Activated CD8-positive, alpha-beta memory T cell treated with anti-CD3 and anti-CD28 coated beads, Interleukin-2, amount 50 U/mL, for 1 hour (primary cell): ENCODE data around the gene FOXP4.

ENCODE experiments used
- DNase-seq: peaks from one replicate; pipeline ENCODE4 v3.0.0-alpha.2; 2020; ENCODE audit errors: extremely low read depth

Gene FOXP4

DNA sequence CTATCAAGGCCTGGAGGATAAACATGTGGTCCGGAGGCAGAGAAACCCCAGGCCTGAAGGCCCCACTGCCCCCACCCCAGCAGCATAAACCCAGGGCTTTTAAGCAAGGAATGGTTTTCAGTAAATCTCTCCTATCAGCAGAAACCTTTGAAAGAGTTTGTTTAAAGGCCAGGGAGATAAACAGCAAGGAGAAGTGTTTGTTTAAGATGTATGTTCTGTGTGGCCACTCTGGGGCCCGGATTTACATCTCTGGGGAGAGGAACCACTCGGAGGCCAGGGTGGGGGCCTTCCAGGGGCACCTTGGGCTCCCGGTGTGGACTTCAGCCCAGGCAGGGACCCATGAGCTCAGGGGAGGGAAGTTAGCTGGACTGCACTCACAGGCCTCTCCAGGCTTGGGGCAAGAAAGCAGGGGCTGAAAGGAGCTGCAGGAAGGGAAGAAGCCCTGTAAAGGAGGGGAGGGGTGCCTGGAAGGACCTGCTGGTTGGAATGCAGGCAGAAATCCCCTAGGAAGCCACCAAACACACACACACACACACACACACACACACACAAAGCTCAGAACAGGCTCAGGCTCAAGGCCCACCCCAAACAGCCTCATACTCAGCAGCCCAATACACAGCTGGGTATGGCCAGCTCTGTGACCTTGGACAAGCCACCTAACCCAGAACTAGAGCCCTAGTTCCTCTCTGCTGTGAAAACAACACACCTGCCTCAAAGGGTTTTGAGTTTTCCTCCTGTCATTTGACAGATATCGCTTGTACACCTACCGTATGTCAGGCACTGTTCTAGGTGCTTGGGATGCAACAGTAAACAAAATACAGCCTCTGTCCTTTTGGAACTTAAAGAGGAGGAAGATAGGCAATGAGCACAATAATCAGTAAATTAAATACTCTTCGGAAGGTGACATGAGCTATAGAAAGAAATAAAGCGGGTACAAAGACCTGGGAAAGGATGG lies 26.2 kb upstream of the FOXP4 start:
- DNase-seq = no peak

DNA sequence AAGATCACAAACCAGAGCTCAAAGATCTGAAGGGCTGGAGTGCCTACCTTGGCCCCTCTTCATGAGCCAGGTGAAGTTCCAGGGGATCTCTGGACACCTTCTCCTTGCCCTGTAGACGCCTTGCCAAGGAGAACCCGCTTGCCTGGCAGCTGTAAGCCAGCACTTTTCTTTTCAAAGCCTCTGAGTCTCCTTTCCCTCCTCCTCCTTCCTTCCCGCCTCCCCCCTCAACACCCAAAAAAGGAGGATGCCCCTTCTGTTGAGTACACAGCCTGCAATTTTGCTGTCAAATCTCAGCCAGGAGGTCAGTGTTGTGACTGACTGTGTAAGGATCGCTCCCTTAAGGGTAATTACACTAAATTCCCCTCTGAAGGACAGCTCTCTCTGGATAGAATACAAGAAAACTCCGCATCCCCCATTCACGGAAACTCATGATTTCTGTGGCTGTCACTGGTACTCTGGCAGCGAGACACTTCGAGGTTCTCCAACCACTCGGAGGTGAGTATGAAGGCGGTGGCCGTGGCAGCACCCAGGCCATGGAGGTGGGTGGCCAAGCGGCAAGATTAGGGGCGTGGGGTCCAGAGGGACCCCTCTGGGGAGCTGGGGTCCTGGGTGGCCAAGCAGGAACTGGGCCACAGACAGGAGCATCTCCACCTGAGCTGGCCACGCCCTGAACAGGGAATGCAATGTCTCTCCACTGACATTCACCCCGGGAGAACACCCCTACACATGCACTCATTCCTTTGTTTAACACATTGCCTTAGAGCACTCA lies 23.2 kb upstream of the FOXP4 start:
- no peak for DNase-seq

DNA sequence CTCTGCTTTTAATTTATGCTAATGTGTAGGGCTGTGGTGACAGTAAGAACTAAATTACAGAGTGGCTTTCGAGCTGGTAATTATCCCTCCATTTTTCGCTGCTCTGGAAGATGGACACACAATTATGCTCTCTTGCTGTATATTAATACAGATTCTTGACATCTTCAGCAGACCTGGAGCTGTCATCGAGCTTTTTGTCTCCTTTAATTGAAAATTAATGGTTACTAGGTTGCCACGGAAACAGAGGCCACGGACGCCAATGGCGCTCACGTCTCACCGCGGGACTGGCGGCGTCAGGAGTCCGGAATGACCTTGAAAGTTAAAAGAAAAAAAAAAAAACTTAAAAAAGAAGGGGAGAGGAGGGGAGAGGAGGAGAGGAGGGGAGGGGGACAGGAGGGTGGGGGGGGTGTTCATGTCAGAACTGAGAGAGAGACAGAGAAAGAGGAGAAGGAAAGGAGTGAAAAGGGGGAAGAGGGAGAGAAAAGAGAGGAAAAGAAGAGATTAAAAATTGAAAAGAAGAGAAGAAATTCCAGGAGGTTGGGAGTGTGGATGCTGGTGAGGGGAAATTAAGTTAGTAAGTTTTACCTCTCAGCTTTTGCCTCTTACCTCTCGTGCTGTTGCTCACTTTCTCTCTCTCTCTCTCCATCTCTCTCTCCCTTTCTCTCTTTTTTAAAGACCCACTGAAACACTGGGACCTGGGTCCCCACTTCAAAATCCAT lies 22.1 kb upstream of the FOXP4 start:
- DNase-seq = no peak

DNA sequence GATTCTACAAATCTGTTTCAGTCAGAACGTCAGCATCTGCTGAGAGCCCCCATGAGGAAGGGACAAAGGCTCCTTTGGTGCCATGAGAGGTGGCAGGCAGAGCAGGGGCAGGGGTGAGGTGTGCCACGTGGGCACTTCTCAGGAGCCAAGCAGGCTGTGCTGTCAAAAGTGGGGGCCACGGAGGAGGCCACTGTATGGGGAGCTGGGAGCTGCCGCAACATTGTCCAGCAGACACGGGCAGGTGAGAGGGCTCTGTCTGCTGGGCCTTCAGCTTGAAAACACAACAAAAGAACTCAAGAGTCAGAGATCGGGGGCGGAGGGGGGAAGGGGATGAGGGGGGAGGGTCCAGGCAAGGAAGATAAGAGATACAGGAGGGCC lies 21.6 kb upstream of the FOXP4 start:
- DNase-seq = no peak

DNA sequence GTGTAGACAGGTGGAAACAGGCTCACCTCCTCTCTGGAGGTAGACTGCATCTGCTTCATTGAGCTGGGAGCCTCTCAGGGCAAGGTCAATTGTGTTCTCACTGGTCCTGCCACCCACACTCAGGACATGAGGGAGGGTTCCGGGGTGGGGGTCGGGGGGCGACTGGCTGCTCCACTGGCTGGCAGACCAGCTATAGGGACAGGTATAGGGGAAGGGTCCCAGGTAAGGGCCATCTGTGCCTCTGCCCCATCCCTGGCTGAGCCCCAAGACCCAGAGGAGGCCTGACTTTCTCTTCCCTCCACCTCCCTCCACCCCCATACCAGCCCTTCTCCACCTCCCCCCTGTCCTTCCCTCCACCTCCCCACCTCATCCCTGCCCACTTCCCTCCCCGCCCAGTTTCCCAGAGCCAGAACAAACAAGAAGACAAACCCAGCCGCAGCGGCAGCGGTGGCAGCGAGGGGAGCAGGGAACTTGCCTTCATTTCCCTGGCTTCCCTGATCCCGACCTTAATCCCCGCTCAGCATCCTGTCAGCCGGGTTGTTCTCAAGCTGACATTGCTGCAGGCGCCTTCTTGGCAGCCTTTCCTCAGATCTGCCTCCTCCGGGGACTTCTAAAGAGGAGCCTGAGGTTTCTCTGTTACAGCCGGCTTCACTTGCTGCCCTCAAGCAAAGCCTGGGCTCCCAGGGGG lies 18.3 kb upstream of the FOXP4 start:
- no peak for DNase-seq

DNA sequence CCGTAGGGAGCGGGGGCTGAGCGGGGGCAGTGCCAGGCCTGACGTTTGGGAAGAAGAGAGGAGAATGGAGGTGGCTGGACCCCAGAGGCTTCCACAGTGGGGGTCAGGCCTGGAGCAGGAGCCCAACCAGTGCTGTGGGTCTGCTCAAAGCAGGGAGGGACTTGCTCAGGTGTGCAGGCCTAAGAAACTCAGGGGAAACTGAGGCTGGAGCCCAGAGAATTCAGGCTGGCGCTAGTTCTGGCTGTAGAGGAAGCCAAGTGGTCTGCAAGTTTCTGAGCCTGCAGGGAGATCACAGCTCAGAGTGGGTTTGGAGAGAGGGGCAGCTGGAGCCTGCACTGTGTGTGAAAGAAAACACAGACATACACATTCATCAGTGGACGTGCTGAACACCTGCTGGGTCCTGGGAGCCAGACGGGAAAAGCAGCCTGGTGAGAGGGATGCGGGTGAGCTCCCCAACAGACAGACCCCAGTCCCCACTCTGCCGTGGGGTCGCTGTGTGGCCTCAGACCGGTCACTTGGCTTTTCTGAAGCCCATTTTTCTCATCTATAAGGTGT lies 17.7 kb upstream of the FOXP4 start:
- DNase-seq = no peak

DNA sequence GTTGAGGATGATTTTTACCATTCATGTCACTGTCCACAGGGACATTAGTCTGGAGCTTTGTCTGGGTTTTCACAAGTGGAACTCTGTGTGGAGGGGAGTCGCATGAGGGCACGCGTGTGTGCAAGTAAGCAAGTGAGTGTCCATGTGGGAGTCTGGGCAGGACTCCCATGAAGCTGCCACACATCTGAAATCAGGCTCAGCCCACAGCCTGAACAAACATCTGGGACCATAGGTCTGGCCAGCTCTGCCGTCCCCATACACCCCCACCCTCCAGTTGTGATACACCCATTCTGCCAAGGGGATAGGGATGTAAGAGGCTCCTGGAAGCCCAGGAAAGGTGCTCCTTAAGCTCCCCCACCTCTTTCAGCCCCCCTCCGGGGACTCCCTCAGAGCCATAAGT lies 17.1 kb upstream of the FOXP4 start:
- DNase-seq = no peak

DNA sequence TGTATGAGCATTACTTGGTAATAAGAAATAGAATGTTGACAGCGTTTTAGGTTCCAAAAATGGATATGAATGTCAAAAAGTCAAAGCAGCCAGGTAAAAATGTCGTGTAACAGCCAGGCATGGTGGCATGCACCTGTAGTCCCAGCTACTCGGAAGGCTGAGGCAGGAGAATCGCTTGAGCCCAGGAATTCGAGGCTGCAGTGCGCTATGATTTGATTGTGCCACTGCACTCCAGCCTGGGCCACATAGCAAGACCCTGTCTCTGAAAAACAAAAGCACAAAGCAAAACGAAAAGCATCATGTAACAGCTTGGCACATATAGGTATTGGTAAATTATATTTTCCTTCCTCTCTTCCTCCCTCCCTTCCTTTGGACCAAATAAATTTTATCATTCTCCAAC lies 16.2 kb upstream of the FOXP4 start:
- no peak for DNase-seq

DNA sequence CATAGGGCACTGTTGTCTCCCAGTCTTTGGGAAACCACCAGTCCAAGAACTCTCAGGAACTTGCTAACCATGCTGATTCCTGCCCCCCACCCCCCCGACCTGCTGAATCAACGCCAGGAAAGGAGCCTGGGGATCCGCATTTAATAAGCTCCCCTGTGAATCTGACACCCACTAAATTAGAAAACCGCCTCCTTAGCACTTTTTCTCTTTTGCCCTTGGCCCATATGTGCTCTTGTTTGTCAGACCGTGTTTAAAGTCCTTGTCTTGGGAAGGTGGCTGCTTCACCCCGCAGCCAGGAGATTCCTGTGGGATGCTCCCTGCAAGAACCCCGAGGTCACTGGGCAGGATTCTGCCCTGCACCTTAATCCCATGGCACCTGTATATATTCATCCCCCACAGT lies 15.7 kb upstream of the FOXP4 start:
- DNase-seq = no peak

DNA sequence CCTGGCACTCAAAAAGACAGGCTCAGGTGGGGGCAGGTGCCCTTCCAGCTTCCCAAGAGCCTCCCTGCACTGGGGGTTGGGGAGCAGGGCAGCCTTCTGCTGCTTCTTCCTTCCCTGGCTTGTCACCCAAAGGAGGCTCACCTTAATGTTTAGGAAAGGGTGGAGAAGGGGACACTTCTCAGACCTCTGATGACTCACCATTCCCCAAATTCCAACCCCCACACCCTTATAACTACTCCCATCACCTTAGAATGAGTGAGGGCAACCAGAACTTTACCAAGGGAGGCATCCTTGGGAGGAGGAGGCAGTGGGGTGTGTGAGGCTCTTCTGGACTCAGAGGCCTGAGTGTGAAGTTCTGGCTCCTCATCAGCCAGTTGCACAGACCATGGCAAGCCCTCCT lies 15.2 kb upstream of the FOXP4 start:
- no peak for DNase-seq

DNA sequence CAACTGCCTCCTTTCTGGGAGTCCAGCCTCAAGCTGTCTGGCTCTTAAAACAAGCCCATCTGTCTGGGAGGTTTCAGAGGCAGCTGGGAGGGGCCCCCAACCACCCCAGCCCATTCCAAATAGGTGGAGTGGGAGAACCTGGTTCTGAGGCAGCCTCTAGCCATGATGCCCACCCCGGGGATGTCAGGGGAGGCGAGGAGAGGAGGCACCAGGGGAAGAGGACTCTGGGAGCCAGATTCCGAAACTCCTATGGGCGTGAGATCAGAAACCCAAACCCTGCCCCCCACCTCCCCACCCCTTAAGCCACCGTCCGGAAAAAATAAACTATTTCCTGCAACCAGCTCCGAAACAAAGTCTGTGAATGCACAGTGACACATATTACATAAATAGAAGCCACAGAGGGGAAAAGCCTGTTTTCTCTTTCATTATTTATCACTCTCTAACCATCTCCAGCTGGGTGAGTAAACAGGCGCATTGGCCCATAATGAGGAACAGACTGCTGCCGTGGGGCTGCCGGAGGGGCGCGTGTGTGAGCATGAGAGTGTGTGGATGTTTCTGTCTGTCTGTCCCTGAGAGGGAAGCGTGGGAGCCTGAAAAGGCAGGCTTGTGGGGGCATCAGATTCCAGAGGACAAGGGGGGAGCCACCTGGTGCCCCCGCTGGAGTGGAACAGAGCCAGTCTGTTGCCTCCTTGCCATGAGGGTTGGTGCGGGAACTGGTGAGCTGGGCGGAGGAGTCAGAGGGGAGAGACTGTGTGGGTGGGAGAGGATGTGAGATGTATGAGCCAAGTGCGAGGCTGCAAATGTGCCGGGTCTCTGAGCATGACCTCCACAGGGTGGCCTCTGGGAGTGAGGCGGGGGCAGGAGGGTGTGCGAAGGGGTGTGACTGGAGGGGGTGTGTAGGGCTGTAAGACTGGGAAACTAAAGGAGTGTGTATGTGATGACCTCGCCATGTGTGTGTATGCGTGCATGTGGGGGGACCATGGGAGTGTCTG lies 14.3 kb upstream of the FOXP4 start:
- DNase-seq = no peak

DNA sequence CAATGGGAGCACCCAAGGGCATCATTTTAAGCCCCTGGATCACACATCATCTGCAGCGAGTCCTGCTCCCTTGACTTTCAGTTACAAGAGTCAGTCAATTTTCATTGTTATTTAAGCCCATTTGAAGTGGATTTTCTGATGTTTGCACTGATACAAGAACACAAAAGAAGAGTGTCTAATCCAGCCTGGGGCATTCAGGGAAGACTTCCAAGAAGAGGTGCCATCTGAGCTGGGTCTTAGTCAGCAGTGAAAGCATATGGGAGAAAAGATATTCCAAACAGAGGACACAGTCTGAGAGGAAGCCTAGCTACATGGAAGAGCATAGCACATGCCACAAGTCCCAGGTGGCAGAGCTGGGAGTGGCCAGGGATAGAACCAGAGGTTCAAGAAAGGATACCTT lies 10.4 kb upstream of the FOXP4 start:
- DNase-seq = no peak

DNA sequence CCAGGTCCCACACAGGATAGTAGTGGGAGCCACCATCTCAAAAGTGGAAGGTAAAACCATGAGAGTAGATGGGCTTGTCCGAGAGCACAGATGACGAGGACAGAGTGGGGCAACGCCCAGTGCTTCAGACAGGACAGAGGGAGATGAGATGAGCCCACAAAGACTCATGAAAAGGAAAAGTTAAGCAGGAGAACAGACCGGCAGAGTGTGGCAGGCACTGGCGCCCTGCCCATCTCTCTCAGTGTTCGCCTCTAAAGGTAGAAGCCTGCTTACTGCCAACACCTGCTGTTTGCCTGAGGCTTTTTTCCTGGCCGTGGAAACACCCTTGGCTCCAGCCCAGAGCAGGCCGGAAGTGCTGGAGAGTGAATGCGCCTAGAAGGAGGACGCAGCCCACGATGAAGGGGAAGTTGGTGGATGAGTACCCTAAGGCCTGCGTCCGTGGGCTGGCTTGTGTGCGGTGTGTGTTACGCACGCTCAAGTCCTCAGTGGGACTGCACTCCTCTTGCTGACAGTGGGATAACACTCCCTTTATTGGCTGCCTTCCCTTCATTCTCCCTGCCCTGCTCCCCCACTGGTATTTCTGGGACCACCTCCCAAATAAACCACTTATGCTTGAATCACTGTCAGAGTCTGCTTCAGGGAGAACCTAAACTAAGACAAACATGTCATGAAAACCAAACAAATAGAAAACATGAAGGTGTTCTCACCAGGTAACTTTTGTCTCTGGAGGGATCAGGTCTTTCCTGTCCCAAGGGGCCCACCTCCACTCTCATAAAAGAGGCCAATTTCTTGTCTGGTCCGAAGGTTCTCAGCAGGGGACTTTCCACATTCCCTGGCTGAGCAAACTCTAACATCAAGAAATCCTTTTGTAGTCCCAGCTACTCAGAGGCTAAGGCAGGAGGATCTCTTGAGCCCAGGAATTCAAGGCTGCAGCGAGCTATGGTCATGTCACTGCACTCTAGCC lies 9.1 kb upstream of the FOXP4 start:
- DNase-seq = no peak

DNA sequence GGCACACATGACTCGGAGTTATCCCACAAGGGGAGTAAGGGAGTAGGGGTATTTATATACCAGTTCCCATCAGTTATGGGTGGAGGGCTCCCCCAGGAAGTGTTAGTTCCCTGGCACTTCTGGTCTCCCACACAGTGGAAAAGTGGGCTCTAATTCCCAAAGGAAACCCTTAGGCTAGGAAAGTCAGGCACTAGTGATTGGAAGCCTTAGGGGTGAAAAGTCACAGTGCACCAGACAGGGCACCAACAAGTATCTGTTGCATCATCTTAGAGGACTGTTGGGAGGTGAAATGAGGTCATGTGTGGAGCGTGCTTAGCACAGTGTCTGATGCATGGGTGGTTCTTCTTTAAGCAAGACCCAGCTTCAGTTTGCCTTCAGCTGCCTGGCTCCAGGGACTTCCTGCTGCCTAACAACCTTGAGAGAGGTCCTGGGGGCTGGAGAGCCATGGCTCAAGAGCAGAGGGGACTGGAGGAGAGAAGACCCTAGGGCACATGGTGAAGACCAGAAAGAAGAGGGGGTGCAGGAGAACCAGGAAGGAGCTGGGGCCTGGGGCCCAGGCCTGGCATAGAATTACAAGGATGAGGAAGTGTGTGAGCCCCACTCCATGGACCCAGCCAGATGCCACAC lies 7.5 kb upstream of the FOXP4 start:
- no peak for DNase-seq

DNA sequence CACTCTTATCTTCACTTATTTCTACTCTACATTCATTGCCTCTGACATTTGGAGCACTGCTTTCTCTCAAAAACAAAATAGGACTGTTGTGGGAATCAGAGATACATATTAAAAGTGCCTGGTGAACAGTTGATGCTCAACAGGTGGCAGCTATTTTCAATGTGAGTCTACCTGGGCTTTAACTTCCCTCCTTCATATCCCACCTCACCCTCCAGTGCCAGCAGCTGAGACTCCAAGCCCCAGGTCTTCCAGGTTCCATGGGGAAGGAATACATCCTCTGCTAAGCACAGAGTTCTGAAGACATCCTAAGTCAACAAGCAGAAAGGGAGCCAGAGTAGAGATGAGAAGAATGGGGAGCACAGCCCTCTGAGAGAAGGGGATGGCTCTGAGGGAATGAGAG lies 7.0 kb upstream of the FOXP4 start:
- no peak for DNase-seq

DNA sequence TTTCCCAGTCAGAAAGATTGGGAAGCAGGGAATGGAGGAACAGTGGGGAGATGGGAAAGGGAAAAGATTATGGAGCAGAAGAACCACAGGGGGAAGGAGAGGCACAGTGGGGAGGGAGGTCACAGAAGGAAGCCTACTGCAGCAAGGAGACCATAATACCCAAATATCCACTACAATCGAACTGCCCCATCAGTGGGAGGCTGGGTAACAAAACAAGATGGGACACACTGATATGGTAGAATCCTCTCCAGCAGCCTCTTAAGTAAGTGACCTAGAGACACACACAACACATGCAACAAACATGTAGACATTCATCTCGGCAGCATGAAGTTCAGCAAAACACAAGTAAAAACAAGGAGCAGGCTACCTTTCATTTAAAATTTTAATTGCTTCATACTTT lies 4.8 kb upstream of the FOXP4 start:
- no peak for DNase-seq

DNA sequence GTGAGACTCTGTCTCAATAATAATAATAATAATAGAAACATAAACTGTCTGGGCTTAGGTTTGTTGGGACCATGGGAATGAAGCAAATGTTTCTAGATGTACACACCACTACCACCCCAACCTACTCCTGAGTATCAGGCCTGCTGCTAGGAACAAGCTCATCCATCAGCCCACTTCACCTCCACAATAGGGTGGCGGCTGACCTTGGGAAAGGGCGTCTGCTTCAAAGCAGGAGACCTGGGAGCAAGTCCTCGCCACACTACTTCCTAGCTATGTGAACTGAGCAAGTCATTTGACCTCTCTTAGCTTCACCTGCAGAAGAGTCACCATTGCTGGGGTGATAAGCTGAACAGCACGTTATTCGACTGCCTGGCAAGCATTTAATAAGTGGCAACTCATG lies 3.1 kb upstream of the FOXP4 start:
- DNase-seq = no peak

DNA sequence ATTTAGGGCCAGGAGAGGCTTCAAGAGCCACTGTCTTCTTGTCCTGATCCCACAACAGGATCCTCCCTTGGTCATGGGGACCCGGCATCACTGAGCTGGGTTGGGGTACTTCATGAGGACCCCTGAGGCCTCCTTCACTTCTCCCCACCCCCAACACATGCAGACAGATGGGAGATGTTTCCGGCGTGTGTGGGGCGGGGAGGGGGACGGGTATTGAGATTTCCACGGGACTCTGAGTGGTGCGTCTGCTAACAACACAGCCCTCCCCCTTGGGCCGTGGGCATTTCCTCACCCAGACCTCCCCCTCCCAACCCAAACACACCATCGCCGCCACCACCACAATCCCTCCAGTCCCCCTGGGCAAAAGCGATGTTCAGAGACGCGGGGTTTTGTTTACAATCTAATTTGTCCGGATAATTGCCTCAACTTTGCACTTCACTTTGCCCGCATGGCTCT lies 906 bp upstream of the FOXP4 start:
- DNase-seq = no peak

DNA sequence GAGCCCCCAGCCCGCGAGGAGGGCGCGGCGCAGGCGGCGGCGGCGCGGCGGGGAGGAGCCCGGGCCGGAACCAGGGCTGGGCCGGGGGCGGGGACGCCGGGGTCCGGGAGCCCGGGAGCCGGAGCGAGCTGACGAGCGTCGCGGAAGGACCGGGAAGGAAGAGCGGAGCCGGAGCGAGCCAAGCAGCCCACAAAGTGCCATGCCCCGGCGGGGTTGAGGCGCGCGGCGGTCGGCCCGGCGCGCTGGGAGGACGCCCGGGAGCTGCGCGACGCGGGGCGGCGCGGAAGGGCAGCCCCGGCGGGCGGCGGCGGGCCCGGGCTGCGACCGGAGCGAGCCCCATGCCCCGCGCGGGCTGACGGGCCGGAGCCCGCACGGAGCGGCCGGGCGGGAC lies 289 bp downstream of the FOXP4 start:
- DNase-seq = no peak
